AG04449 (cell line): ENCODE data around the gene ATG9B.

ENCODE experiments used
- CTCF ChIA-PET: fragments of 350-600 bp; formaldehyde crosslinking; extraction: SDS; loops from one replicate; lab custom pipeline; 2021; ENCODE audit warnings: antibody characterized with exemption; lab: Yijun Ruan, JAX
- POLR2A ChIA-PET: fragments of 400-600, 350-600 bp; formaldehyde crosslinking; extraction: SDS; loops from one replicate; lab custom pipeline; 2020; ENCODE audit warnings: antibody characterized with exemption, inconsistent platforms; lab: Yijun Ruan, JAX
- DNase-seq: peaks from one replicate; pipeline ENCODE4 v3.0.0-alpha.2; 2010; ENCODE audit warnings: low read depth, low spot score
- H3K4me3 ChIP-seq: 2 replicates; pipeline ENCODE4 v1.5.1; 2011; ENCODE audit warnings: low read depth, mild to moderate bottlenecking, control low read depth, low read length
- TF ChIP-seq, protein P1 (sequence below): IDR thresholded peaks from one replicate; pipeline ENCODE4 v1.5.1; 2011; ENCODE audit warnings: mild to moderate bottlenecking, moderate library complexity, low read length, control low read depth, inconsistent platforms; ENCODE audit not compliant: insufficient read depth; ENCODE audit errors: missing control alignments

Gene ATG9B

GRCh38 chr7:151016942-151017341 is 7.4 kb downstream of the ATG9B start:
- POLR2A ChIA-PET = interaction anchor here (0.7 kb wide), 1 partner anchor 64 kb away, joined by 3 read pairs; the partner anchor contains the start of gene FASTK
- H3K4me3 ChIP-seq = no peak overlapping the region
- CTCF ChIA-PET = interaction anchor here (1.0 to 9.0 kb wide), 12 partner anchors 10 to 119 kb away, joined by 3 to 125 read pairs (median 13); partner anchors contain the start of gene ABCB8
- no peak for DNase-seq
- TF ChIP-seq, protein P1, sequence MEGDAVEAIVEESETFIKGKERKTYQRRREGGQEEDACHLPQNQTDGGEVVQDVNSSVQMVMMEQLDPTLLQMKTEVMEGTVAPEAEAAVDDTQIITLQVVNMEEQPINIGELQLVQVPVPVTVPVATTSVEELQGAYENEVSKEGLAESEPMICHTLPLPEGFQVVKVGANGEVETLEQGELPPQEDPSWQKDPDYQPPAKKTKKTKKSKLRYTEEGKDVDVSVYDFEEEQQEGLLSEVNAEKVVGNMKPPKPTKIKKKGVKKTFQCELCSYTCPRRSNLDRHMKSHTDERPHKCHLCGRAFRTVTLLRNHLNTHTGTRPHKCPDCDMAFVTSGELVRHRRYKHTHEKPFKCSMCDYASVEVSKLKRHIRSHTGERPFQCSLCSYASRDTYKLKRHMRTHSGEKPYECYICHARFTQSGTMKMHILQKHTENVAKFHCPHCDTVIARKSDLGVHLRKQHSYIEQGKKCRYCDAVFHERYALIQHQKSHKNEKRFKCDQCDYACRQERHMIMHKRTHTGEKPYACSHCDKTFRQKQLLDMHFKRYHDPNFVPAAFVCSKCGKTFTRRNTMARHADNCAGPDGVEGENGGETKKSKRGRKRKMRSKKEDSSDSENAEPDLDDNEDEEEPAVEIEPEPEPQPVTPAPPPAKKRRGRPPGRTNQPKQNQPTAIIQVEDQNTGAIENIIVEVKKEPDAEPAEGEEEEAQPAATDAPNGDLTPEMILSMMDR = no peak

- ChIA-PET CTCF (interaction anchor here (1.3 to 9.0 kb wide), 9 partner anchors 9 to 118 kb away, joined by 3 to 125 read pairs (median 22); partner anchors contain the start of gene ABCB8), POLR2A (interaction anchor here (0.7 kb wide), 1 partner anchor 64 kb away, joined by 3 read pairs; the partner anchor contains the start of gene FASTK)
- TF ChIP-seq, protein P1 = no peak
- no peak overlapping the region for H3K4me3 ChIP-seq
- no peak for DNase-seq
Observed at GRCh38 chr7:151016505-151016904, 7.8 kb downstream of the ATG9B start.

DNA sequence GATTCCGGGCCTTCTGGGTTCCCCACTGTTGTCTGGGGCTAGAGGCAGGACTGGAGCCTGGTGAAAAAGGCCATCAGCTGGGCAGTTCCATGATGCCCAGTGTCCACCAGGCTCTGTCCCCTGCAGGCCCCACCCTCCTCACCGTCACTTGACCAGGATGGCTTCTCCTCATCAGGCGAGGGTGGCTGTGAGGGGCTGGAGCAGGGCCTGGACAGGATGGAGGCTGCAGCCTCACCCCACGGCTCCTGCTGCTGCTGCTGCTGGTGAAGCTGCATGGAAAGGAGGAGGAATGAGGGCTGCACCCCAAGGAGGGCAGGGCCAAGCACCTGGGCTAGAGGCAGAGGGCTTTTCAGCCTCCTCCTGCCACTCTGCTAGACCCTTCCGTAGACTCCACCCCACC is 8.3 kb downstream of the ATG9B start:
- TF ChIP-seq, protein P1 = no peak
- ChIA-PET POLR2A (no interaction called here), CTCF (interaction anchor here (3.5 to 9.0 kb wide), 6 partner anchors 9 to 118 kb away, joined by 14 to 125 read pairs (median 46); partner anchors contain the start of gene ABCB8)
- no peak for DNase-seq
- no peak overlapping the region for H3K4me3 ChIP-seq

DNA sequence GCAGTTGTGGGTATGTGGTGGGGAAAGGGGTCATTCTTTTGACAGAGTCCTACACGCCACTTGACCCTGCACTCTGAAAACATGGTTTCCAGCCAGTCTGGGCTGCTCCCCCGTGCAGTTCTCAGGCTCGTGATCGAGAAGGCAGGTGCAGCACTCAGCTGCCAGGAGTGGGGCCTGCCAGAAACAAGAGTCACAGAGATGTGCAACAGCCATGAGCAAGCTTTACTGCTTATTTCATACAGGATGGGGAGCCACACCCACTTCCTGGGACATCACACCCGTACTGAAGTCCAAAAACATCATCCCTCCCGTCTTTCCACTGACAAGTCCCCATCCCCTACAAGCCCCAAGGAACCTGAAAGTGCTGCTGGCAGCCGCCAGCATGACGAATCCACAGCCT is 9.3 kb downstream of the ATG9B start:
- H3K4me3 ChIP-seq = no peak overlapping the region
- ChIA-PET CTCF (interaction anchor here (1.3 to 11.9 kb wide), 4 partner anchors 9 to 116 kb away, joined by 5 to 190 read pairs (median 37); partner anchors contain the start of gene ATG9B), POLR2A (no interaction called here)
- TF ChIP-seq, protein P1 = no peak
- no peak for DNase-seq

DNA sequence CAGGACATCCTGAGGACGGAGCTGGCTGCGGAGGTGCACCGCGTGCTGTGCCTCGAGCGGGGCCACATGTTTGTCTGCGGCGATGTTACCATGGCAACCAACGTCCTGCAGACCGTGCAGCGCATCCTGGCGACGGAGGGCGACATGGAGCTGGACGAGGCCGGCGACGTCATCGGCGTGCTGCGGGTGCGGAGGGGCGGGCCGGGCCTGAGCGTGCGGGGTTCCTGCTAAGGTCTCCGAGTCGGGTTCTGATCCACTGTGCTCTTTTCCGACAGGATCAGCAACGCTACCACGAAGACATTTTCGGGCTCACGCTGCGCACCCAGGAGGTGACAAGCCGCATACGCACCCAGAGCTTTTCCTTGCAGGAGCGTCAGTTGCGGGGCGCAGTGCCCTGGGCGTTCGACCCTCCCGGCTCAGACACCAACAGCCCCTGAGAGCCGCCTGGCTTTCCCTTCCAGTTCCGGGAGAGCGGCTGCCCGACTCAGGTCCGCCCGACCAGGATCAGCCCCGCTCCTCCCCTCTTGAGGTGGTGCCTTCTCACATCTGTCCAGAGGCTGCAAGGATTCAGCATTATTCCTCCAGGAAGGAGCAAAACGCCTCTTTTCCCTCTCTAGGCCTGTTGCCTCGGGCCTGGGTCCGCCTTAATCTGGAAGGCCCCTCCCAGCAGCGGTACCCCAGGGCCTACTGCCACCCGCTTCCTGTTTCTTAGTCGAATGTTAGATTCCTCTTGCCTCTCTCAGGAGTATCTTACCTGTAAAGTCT is 10.4 kb downstream of the ATG9B start:
- TF ChIP-seq, protein P1 = peak; percentile 34
- POLR2A ChIA-PET = no interaction called here
- DNase-seq = no peak
- CTCF ChIA-PET = interaction anchor here (0.6 to 11.9 kb wide), 9 partner anchors 10 to 115 kb away, joined by 3 to 190 read pairs (median 5); partner anchors contain the start of gene ATG9B
- peak overlapping the region; percentile 55 for H3K4me3 ChIP-seq

GRCh38 chr7:151013356-151013732 is 10.9 kb downstream of the ATG9B start:
- CTCF ChIA-PET = interaction anchor here (0.9 to 11.9 kb wide), 7 partner anchors 10 to 115 kb away, joined by 4 to 190 read pairs (median 5); partner anchors contain the start of gene ATG9B
- TF ChIP-seq, protein P1 = no peak
- POLR2A ChIA-PET = no interaction called here
- peak overlapping the region; percentile 55 for H3K4me3 ChIP-seq
- DNase-seq = no peak
